Measurements from ENCODE around the gene OXCT1.
A peak's percentile ranks its signal among the peaks of the same experiment; 100 is the strongest.

DNA sequence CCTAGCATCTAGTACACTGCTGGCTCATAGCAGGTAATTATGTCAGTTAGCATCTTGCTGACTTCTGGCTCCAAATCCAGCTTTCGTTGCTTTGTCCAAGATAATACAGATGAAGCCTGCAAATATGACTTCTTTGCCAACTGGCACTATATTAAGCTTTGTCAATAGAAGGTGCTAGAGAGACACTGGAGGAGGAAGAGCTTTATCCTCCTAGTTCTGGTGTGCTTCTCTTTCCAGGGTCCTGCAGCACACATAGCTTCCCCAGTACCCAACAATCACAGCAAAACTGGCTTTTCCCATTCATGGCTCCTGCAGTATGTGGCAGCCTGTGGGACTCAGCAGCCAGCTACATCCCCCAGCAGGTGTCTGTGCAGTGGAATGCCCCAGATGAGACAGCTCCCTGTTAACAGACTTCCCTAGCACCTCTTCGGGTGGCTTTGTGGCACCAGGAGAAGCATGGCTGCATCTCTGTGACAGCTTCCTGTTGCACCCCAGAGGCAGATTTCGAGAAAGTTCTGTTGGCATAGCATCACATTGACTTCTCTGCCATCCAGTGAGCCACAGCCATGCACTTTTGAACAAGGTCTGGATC, 147.8 kb downstream of the OXCT1 start:
- TF ChIP-seq CTCF (IDR thresholded peaks at IDR 0.05; ENCODE audit: poor library complexity) = peak; percentile 10
- no peak for TF ChIP-seq EZH2 (IDR thresholded peaks at IDR 0.05; ENCODE audit: borderline replicate concordance)
- TF ChIP-seq EZH2phosphoT487 (IDR thresholded peaks at IDR 0.05; ENCODE audit: low read depth, severe bottlenecking, unreplicated experiment) = no peak
